Chondrocyte (in vitro differentiated cells): ENCODE measurements around the gene PDX1. TPM values are rescaled to one million over a fixed set of nuclear protein-coding genes. Genes with fewer than 3 reads are reported as not detected.

Experiments
- DNase-seq: peaks from one replicate; pipeline ENCODE4 v3.0.0; 2021; ENCODE audit warnings: mixed read lengths, low spot score
- H3K27ac Mint-ChIP-seq: one replicate; pipeline ENCODE4 v1.8.0; 2021; ENCODE audit warnings: mild to moderate bottlenecking, moderate library complexity, mixed read lengths; ENCODE audit not compliant: unreplicated experiment
- H3K27me3 Mint-ChIP-seq: 2 replicates; pipeline ENCODE4 v1.8.0; 2021; ENCODE audit warnings: low read depth, mixed read lengths
- H3K36me3 Mint-ChIP-seq: 2 replicates; pipeline ENCODE4 v1.8.0; 2021; ENCODE audit warnings: low read depth, mixed read lengths
- H3K4me1 Mint-ChIP-seq: 2 replicates; pipeline ENCODE4 v1.8.0; 2021; ENCODE audit warnings: low read depth, mild to moderate bottlenecking, mixed read lengths
- H3K4me3 Mint-ChIP-seq: one replicate; pipeline ENCODE4 v1.8.0; 2021; ENCODE audit warnings: mild to moderate bottlenecking, moderate library complexity, mixed read lengths; ENCODE audit not compliant: unreplicated experiment
- H3K9me3 Mint-ChIP-seq: 2 replicates; pipeline ENCODE4 v1.8.0; 2021; ENCODE audit warnings: low read depth, mixed read lengths
- total RNA-seq: library from RNA; stranded (reverse); gene quantifications from 3 replicates; pipeline ENCODE4 v1.2.1, GENCODE V29; 2021
- TF ChIP-seq, protein P1 (sequence below): fragments of 200-600 bp; sonication (generic); IDR thresholded peaks from 2 replicates; pipeline ENCODE4 v1.5.0; 2021; ENCODE audit warnings: antibody characterized with exemption, mild to moderate bottlenecking, moderate library complexity

Gene PDX1
- total RNA-seq, 1 donor from 2014 or later, result not detected

DNA sequence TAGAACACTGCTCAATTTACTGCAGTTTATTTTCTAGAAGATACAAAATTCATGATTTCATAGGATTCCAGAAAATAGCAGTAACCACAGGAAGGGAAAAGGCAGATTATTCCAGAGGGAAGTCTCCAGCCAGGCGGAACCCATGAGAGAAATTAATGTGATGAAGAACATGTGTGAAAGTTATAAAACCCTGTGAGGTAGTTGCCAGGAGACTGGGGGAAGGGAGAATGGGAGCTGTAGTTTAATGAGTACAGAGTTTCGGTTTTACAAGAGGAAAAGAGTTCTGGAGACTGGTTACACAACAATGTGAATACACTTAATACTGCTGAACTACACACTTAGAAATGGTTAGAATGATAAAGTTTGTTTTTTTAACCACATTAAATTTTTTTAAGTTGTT, 14.2 kb upstream of the PDX1 start:
- DNase-seq, result no peak
- TF ChIP-seq, protein P1, sequence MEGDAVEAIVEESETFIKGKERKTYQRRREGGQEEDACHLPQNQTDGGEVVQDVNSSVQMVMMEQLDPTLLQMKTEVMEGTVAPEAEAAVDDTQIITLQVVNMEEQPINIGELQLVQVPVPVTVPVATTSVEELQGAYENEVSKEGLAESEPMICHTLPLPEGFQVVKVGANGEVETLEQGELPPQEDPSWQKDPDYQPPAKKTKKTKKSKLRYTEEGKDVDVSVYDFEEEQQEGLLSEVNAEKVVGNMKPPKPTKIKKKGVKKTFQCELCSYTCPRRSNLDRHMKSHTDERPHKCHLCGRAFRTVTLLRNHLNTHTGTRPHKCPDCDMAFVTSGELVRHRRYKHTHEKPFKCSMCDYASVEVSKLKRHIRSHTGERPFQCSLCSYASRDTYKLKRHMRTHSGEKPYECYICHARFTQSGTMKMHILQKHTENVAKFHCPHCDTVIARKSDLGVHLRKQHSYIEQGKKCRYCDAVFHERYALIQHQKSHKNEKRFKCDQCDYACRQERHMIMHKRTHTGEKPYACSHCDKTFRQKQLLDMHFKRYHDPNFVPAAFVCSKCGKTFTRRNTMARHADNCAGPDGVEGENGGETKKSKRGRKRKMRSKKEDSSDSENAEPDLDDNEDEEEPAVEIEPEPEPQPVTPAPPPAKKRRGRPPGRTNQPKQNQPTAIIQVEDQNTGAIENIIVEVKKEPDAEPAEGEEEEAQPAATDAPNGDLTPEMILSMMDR, result no peak
- Mint-ChIP-seq H3K27ac (no peak overlapping the region), H3K36me3 (no peaks in the 10 kb centered on the region), H3K27me3 (peaks cover 64% of the 10 kb centered on the region), H3K9me3 (no peaks in the 10 kb centered on the region), H3K4me3 (no peak overlapping the region), H3K4me1 (no peaks in the 10 kb centered on the region)

DNA sequence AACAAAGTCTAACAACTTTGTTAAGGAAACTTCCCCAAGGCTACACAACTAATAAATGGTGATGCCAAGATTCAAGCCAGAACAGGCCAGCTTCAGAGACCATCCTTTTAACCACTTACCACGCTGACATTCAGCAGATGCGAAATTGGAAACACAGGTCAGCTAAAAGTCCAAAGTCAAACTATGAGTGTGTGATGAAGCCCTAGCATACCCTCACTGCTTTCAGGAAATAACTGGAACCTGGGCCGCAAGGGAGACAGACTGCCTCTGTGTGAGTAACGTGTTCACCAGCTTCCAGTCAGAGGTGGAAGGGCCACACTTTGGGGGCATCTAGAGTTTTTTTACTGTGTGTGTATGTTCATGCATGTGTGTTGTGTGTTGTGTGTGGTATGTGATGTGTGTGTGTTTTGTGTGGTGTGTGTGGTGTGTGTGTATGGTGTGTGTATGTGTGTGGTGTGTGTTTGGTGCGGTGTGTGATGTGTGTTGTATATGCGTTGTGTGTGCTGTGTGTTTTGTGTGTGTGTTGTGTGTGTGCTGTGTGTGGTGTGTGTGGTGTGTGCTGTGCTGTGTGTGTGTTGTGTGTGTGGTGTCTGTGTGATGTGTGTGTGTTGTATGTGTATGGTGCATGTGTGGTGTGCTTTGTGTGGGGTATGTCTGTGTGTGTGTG, 12.5 kb upstream of the PDX1 start:
- Mint-ChIP-seq H3K9me3 (no peaks in the 10 kb centered on the region), H3K4me3 (no peak overlapping the region), H3K27ac (no peak overlapping the region), H3K36me3 (no peaks in the 10 kb centered on the region), H3K4me1 (no peaks in the 10 kb centered on the region), H3K27me3 (peaks cover 67% of the 10 kb centered on the region)
- DNase-seq, result no peak
- TF ChIP-seq, protein P1, result no peak

DNA sequence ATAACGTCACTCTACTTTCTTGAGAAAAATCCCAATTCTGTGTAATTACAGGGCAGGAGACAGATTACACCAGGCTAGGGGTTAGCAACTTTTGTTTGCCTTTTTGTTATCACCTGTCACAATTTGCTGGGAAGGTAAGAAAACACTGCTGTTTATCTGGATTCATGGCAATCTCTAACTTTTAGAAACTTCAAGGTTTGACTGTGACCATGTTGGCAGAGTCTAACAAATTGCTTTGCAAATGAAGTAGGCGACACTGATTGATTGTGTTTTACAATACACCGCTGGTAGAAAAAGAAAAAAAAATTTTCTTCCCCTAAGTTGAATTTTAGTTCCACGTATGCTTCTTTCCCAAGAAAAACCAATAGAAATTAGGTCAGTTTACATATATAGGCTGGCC, 10.4 kb upstream of the PDX1 start:
- Mint-ChIP-seq H3K27ac (no peak overlapping the region), H3K27me3 (peaks cover 72% of the 10 kb centered on the region), H3K9me3 (no peaks in the 10 kb centered on the region)

DNA sequence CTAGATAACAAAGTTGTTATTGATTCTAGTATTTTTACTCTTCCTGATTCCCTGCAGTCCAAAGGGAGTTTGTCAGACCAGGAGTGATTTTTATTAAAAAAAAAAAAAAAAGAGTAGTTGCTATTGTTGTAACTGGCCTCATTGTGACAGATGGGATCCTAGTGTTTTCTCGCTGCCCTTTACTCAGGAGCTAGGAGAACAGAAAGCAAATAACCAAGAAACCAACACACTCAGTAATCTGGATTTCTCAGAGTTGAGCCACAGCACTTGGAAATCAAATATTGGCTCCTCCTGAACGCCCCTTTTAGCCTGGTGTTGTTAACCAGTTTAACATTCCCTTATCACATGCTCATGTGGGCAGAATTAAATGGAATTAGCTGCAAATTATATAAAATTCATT, 8.3 kb upstream of the PDX1 start:
- TF ChIP-seq, protein P1, result no peak
- Mint-ChIP-seq H3K4me3 (no peak overlapping the region), H3K9me3 (no peaks in the 10 kb centered on the region), H3K27ac (no peak overlapping the region), H3K27me3 (peaks cover 71% of the 10 kb centered on the region), H3K36me3 (no peaks in the 10 kb centered on the region), H3K4me1 (no peaks in the 10 kb centered on the region)
- no peak for DNase-seq

More for the DNA sequence above, 10.4 kb upstream of the PDX1 start:
- TF ChIP-seq, protein P1, result no peak
- no peaks in the 10 kb centered on the region for H3K4me1 Mint-ChIP-seq
- H3K36me3 Mint-ChIP-seq, result no peaks in the 10 kb centered on the region
- DNase-seq, result no peak
- H3K4me3 Mint-ChIP-seq, result no peak overlapping the region

DNA sequence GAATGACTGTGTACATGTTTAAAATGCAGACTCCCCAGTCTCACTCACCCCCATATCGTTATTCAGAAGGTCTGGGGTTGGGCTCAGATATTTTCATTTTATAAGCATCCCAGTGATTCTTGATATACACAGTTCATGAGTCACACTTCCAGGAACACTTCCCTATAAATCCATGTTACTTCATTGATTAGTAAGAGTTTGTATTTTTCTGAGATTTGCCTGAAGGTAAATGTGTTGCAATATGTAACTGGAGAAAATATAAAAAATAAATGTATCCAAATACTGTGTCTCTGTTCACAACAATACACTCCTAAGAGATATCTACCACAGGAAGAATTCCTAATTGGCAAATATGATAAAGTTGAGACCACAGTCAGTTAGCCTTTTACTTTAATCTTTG, 6.6 kb upstream of the PDX1 start:
- no peaks in the 10 kb centered on the region for H3K9me3 Mint-ChIP-seq
- H3K27me3 Mint-ChIP-seq, result peaks cover 77% of the 10 kb centered on the region
- no peak overlapping the region for H3K27ac Mint-ChIP-seq
- H3K4me3 Mint-ChIP-seq, result no peak overlapping the region
- no peak for DNase-seq
- peaks cover 2% of the 10 kb centered on the region for H3K36me3 Mint-ChIP-seq
- TF ChIP-seq, protein P1, result no peak
- peaks cover 4% of the 10 kb centered on the region for H3K4me1 Mint-ChIP-seq
